Stimulated activated CD4-positive, alpha-beta T cell treated with anti-CD3 and anti-CD28 coated beads, TNF-alpha, amount 100 ng/mL, for 1 hour (primary cell): ENCODE data around the gene RAB3C.

Experiments
- DNase-seq, 3 donors: peaks; one replicate each; pipeline ENCODE4 v3.0.0-alpha.2; 2020; ENCODE audit warnings: low read depth in 3 of 3, low spot score in 1 of 3

Gene RAB3C

GRCh38 chr5:58722160-58722559 lies 139.3 kb downstream of the RAB3C start:
- no peak for DNase-seq

- DNase-seq = no peak
These were observed 142.1 kb downstream of the RAB3C start for GRCh38 chr5:58724992-58725391.

GRCh38 chr5:58731641-58732040 lies 148.8 kb downstream of the RAB3C start:
- no peak for DNase-seq

GRCh38 chr5:58735637-58736036 lies 152.8 kb downstream of the RAB3C start:
- no peak for DNase-seq

GRCh38 chr5:58736214-58736613 lies 153.3 kb downstream of the RAB3C start:
- no peak for DNase-seq

GRCh38 chr5:58737671-58738070 lies 154.8 kb downstream of the RAB3C start:
- no peak for DNase-seq

GRCh38 chr5:58738336-58738735 lies 155.5 kb downstream of the RAB3C start:
- no peak for DNase-seq

GRCh38 chr5:58739051-58739450 lies 156.2 kb downstream of the RAB3C start:
- no peak for DNase-seq

GRCh38 chr5:58740956-58741355 lies 158.1 kb downstream of the RAB3C start:
- no peak for DNase-seq

GRCh38 chr5:58745350-58745749 lies 162.5 kb downstream of the RAB3C start:
- DNase-seq = no peak

- DNase-seq = no peak
These were observed 163.4 kb downstream of the RAB3C start for GRCh38 chr5:58746321-58746720.

- no peak for DNase-seq
These were observed 167.2 kb downstream of the RAB3C start for GRCh38 chr5:58750036-58750435.

GRCh38 chr5:58751222-58751837 lies 168.5 kb downstream of the RAB3C start:
- DNase-seq = no peak

GRCh38 chr5:58752104-58752503 lies 169.2 kb downstream of the RAB3C start:
- no peak for DNase-seq

- DNase-seq = no peak
These were observed 170.6 kb downstream of the RAB3C start for GRCh38 chr5:58753446-58753845.

GRCh38 chr5:58754250-58754649 lies 171.4 kb downstream of the RAB3C start:
- DNase-seq = no peak

- DNase-seq = no peak
These were observed 172.5 kb downstream of the RAB3C start for GRCh38 chr5:58755397-58755796.

- no peak for DNase-seq
These were observed 176.9 kb downstream of the RAB3C start for GRCh38 chr5:58759745-58760144.

GRCh38 chr5:58760222-58760621 lies 177.3 kb downstream of the RAB3C start:
- DNase-seq = no peak

- DNase-seq = no peak
These were observed 178.5 kb downstream of the RAB3C start for GRCh38 chr5:58761407-58761806.

GRCh38 chr5:58763390-58763789 lies 180.5 kb downstream of the RAB3C start:
- DNase-seq = no peak

- DNase-seq = no peak
These were observed 181.3 kb downstream of the RAB3C start for GRCh38 chr5:58764199-58764598.

GRCh38 chr5:58765058-58765457 lies 182.2 kb downstream of the RAB3C start:
- DNase-seq = no peak

- no peak for DNase-seq
These were observed 184.2 kb downstream of the RAB3C start for GRCh38 chr5:58767104-58767503.
